ENCODE data around the gene ATL2.
"Not testable (repeated sequence)": the region's sequence is repeated elsewhere in the genome, so short reads cannot be mapped to it uniquely, and the experiment has no call there.

ATL2 gene

DNA sequence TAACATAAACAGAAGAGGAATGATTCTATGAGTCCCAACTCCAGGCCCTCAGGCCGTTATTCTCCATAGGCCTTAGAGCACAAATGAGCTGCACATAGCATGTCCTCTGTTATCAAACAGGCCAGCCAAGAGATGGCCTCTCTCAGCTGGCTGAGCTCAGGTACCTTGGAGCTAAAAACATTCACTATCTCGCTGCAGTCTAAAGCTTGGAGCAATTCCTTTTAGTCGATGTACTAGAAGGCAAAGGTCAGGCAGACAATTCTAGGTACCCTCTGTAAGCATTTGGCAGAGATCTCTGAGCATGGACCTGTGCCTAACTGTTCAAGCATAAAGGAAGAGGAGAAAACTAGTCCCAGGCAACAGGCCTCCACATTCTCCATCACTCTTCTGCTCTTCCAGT lies 38.0 kb upstream of the ATL2 start:
- DNase-seq (ENCODE audit: insufficient read length, low spot score): no peak
- FAIRE-seq: no peak
- no peak for TF ChIP-seq TAF1 (IDR thresholded peaks at IDR 0.05; ENCODE audit: low read depth, low read length)
- TF ChIP-seq POLR2A (IDR thresholded peaks at IDR 0.05; ENCODE audit: low read depth, low read length): no peak
- TF ChIP-seq SPI1 (IDR thresholded peaks at IDR 0.05; ENCODE audit: low read depth, low read length): no peak
- no peak for TF ChIP-seq POLR2AphosphoS5 (IDR thresholded peaks at IDR 0.05; ENCODE audit: low read depth, low read length)
- TF ChIP-seq POU2F2 (IDR thresholded peaks at IDR 0.05; ENCODE audit: low read depth, low read length): no peak
- no peak for TF ChIP-seq PAX5 (IDR thresholded peaks at IDR 0.05; ENCODE audit: insufficient read depth, low read length, severe bottlenecking)

DNA sequence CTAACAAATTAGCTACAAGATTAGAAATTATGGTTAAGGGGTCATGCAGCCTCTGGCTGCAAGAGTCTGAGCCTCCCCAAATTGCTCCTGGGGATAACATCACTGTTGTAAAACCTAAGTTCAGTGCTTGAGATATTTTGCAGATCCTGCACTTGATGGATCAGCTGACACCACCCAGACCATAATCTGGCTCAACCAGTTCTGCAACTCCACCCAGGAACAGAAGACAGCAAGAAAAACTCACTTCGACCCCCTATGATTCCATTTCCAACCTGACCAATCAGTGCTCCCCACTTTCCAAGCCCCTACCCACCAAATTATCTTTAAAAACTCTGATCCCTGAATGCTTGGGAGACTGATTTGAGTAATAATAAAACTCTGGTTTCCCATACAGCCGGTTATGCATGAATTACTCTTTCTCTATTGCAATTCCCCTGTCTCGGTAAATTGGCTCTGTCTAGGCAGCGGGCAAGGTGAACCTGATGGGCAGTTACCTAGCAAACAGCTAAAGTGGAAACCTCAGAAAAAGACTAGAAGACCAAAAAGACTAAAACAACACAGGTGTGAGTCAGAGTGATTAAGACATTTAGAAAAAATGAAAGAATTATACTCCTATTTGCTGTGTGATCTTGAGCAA lies 35.3 kb upstream of the ATL2 start:
- FAIRE-seq; DNase-seq (ENCODE audit: insufficient read length, low spot score): not testable (repeated sequence)

DNA sequence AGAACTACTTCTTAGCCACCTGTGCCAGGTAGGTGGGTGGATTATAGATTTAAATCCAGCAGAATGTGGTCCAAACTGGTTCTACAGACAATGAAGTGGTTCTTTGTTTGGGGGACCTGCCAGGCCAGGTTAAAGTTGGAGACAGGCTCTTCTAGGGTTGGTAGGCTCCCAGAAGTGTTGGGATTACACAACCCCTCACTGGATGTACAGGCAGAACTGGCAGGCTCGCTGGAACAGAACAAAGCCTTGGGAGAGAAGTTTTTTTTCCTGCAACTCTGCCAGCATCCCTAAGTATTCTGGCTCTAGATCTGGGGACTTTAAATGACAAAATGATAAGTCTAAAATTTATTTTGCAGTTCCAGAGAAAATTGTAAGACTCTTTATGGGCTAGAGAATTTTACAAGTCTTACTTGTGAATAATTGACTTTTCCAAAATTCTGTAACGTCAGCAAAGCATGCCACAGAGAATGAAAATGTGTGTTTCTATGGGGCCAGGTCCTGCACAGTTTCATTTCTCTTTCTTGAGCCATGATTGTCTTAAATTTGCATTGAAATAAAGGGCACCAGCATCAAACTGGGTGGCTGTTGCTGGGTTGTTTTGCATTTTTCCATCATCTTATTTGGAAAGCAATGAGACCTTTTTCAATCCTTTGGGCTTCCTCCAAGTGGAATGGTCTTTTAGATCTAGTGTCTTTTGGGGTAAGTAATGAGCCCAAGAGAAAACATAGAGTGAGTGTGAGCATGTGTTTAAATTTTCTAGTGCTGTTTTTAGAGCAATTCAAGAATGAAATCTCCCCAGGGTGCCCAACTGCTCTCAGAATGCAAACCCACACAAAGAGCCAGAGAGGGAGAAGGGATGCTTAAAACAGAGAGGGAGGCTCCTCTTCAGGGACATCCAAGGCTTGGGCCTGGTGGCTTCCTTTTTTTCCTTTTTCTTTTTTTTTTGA lies 32.4 kb upstream of the ATL2 start:
- DNase-seq (ENCODE audit: insufficient read length, low spot score): no peak
- FAIRE-seq: peak; percentile 84
- TF ChIP-seq PAX5 (IDR thresholded peaks at IDR 0.05; ENCODE audit: insufficient read depth, low read length, severe bottlenecking): no peak
- TF ChIP-seq POLR2A (IDR thresholded peaks at IDR 0.05; ENCODE audit: low read depth, low read length): no peak
- no peak for TF ChIP-seq TAF1 (IDR thresholded peaks at IDR 0.05; ENCODE audit: low read depth, low read length)
- TF ChIP-seq SPI1 (IDR thresholded peaks at IDR 0.05; ENCODE audit: low read depth, low read length): peak; percentile 91
- TF ChIP-seq POU2F2 (IDR thresholded peaks at IDR 0.05; ENCODE audit: low read depth, low read length): 0 out of 2 replicates have a peak, but pooled peaks have one; percentile 23
- no peak for TF ChIP-seq POLR2AphosphoS5 (IDR thresholded peaks at IDR 0.05; ENCODE audit: low read depth, low read length)

DNA sequence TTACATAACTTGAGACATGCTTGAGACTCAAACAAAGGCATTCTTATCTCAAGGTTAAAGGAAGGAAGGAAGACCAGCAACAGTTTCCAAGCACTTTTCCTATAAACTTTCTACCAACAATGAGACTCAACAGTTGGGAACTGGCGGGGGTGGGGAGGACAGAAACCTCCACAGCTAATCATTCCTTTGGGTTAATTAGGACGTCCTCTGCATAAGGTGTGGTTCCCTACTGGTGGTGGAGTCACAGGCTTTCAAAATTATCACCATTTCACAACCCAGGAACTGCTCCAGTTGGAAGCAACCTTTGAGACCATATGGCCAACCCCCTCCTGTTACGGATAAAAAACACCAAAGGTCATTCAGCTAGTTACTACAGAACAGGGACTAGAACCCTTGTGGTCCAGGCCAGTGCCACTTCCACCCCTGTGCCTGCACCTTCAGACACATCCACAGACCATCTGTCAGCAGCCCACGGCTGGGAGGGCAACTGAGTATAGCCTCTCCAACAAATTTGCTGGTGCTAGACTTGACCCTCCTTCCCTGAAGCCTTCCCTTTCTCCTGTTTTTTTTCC lies 30.1 kb upstream of the ATL2 start:
- FAIRE-seq (no peak), DNase-seq (ENCODE audit: insufficient read length, low spot score) (no peak)
- TF ChIP-seq POU2F2 (IDR thresholded peaks at IDR 0.05; ENCODE audit: low read depth, low read length) (no peak), POLR2AphosphoS5 (IDR thresholded peaks at IDR 0.05; ENCODE audit: low read depth, low read length) (no peak), POLR2A (IDR thresholded peaks at IDR 0.05; ENCODE audit: low read depth, low read length) (no peak), SPI1 (IDR thresholded peaks at IDR 0.05; ENCODE audit: low read depth, low read length) (no peak), PAX5 (IDR thresholded peaks at IDR 0.05; ENCODE audit: insufficient read depth, low read length, severe bottlenecking) (no peak), TAF1 (IDR thresholded peaks at IDR 0.05; ENCODE audit: low read depth, low read length) (no peak)

DNA sequence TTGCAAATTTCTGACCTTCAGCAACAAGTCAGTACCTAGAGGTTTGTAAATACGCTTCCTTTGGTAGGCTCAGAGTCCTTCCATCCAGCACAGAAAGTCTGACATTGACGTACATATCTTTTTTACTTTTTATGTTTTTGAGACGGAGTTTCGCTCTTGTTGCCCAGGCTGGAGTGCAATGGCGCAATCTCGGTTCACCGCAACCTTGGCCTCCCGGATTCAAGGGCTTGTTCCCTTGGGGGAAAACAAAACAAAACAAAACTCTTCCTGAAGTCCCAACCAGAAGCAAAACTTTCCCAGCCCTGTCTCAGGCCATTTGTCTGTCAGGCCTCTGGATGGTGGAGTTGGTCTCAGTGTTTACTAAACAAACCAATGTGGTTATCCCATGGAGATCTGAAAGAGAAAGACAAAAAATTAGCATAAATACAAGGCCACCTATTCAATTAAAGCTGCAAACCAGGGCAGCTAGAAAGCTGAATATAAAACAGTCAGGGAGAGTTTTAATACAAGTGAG lies 29.6 kb upstream of the ATL2 start:
- DNase-seq (ENCODE audit: insufficient read length, low spot score) (no peak), FAIRE-seq (no peak)
- no peak for TF ChIP-seq POLR2A (IDR thresholded peaks at IDR 0.05; ENCODE audit: low read depth, low read length)
- TF ChIP-seq PAX5 (IDR thresholded peaks at IDR 0.05; ENCODE audit: insufficient read depth, low read length, severe bottlenecking): no peak
- no peak for TF ChIP-seq SPI1 (IDR thresholded peaks at IDR 0.05; ENCODE audit: low read depth, low read length)
- TF ChIP-seq POU2F2 (IDR thresholded peaks at IDR 0.05; ENCODE audit: low read depth, low read length): no peak
- no peak for TF ChIP-seq TAF1 (IDR thresholded peaks at IDR 0.05; ENCODE audit: low read depth, low read length)
- no peak for TF ChIP-seq POLR2AphosphoS5 (IDR thresholded peaks at IDR 0.05; ENCODE audit: low read depth, low read length)

DNA sequence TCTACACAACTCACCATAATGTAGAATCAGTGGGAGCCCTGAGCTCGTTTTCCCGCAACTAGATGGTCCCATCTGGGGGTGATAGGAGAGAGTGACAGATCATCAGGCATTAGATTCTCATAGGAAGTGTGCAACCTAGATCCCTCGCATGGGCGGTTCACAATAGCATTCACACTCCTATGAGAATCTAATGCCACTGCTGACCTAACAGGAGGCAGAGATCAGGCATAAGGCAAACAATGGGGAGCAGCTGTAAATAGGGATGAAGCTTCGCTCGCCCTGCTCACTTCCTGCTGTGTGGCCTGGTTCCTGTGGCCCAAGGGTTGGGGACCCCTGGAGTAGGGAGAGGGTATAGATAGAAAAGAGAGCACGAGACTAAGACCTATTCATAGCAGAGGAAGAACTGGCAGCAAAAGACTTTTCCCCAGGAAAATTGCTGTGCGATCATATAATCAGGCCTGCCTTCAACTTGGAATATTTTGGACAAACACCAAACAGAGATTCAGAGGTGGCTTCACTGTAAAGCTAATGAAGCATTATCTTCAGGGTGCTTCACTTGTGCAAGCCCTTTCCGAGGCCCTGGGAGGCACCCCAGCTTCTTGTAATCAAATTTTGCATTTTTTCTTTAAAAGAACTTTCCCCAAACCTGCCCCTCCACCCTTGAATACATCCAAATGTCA lies 29.0 kb upstream of the ATL2 start:
- FAIRE-seq (no peak), DNase-seq (ENCODE audit: insufficient read length, low spot score) (no peak)
- TF ChIP-seq POLR2A (IDR thresholded peaks at IDR 0.05; ENCODE audit: low read depth, low read length) (no peak), POLR2AphosphoS5 (IDR thresholded peaks at IDR 0.05; ENCODE audit: low read depth, low read length) (no peak), TAF1 (IDR thresholded peaks at IDR 0.05; ENCODE audit: low read depth, low read length) (no peak), SPI1 (IDR thresholded peaks at IDR 0.05; ENCODE audit: low read depth, low read length) (no peak), PAX5 (IDR thresholded peaks at IDR 0.05; ENCODE audit: insufficient read depth, low read length, severe bottlenecking) (no peak)

DNA sequence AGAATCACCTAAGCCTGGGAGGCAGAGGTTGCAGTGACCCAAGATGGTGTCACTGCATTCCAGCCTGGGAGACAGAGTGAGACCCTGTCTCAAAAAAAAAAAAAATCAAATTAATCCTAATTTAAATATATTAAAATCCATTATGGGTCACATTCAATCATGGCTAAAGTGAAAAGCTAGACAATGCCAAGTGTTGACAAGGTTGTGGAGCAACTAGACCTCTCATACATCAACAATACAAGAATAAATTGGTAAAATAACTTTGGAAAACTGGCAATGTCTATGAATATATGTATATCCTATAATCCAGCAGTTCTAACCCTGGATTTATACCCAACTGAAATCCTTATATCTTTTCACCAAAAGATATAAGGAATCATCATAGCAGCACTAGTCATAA lies 23.4 kb upstream of the ATL2 start:
- DNase-seq (ENCODE audit: insufficient read length, low spot score) (no peak), FAIRE-seq (no peak)
- TF ChIP-seq POLR2A (IDR thresholded peaks at IDR 0.05; ENCODE audit: low read depth, low read length) (no peak), TAF1 (IDR thresholded peaks at IDR 0.05; ENCODE audit: low read depth, low read length) (no peak), POLR2AphosphoS5 (IDR thresholded peaks at IDR 0.05; ENCODE audit: low read depth, low read length) (no peak), POU2F2 (IDR thresholded peaks at IDR 0.05; ENCODE audit: low read depth, low read length) (no peak), PAX5 (IDR thresholded peaks at IDR 0.05; ENCODE audit: insufficient read depth, low read length, severe bottlenecking) (no peak), SPI1 (IDR thresholded peaks at IDR 0.05; ENCODE audit: low read depth, low read length) (no peak)

DNA sequence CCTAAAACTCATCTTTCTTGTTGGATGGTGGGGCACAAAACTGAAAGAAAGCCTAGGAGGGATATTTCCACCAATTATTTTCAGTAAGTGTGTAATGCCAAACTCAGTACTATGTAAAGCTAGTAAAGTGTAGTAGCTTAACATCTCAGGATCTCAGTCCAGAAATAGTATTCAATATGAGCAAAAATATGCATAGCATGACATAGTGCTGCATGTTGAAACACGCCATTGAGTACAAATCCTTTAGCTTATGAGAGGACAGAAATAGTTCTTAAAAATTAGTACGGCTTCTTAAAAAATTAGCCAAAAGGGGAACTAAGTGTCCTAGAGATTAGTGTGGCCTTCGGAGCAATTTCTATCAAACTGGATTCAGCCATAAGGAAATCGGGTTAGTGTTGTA lies 21.7 kb upstream of the ATL2 start:
- TF ChIP-seq SPI1 (IDR thresholded peaks at IDR 0.05; ENCODE audit: low read depth, low read length): no peak
- no peak for DNase-seq (ENCODE audit: insufficient read length, low spot score)
- FAIRE-seq: no peak

DNA sequence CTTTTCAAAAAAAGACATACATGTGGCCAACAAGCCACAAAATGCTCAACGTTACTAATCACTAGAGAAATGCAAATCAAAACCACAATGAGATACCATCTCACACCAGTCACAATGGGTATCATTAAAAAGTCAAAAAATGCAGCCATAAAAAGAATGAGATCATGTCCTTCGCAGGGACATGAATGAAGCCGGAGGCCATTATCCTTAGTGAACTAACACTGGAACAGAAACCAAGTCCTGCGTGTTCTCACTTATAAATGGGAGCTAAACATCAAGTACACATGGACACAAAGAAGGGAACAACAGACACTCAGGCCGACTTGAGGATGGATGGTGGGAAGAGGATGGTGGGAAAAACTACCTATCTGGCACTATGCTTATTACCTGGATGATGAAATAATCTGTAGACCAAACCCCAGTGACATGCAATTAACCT lies 17.8 kb upstream of the ATL2 start:
- no peak for DNase-seq (ENCODE audit: insufficient read length, low spot score)
- TF ChIP-seq POU2F2 (IDR thresholded peaks at IDR 0.05; ENCODE audit: low read depth, low read length) (peak; percentile 48; the same call in 1 of the 2 replicates), POLR2A (IDR thresholded peaks at IDR 0.05; ENCODE audit: low read depth, low read length) (no peak)
- no peak for FAIRE-seq

All from GM12891 (cell line).